GM23338 (cell line): Measurements from ENCODE around the gene PHF20. TPM values are rescaled to one million over a fixed set of nuclear protein-coding genes. Genes with fewer than 3 reads are reported as not detected.

Experiments
- ATAC-seq: fragments of 200-7000 bp; cut with Tn5 transposase; 3 replicates; pipeline ENCODE4 v1.9.1; 2020
- DNase-seq: peaks from one replicate; pipeline ENCODE4 v3.0.0-alpha.2; 2015; ENCODE audit warnings: low spot score
- H2AFZ ChIP-seq: fragments of 200-600 bp; sonication (generic); 2 replicates; pipeline ENCODE4 v1.8.0; 2016; ENCODE audit warnings: antibody characterized with exemption, mild to moderate bottlenecking, moderate library complexity
- H3F3A ChIP-seq: fragments of 200-600 bp; sonication (generic); replicated peaks from 2 replicates; pipeline ENCODE4 v1.8.0; 2017; ENCODE audit warnings: antibody characterized with exemption, mixed run types, low read depth
- H3K27ac ChIP-seq: fragments of 200-600 bp; sonication (generic); 2 replicates; pipeline ENCODE4 v1.6.1; 2016; ENCODE audit warnings: low read depth
- H3K27me3 ChIP-seq: fragments of 200-600 bp; sonication (generic); 2 replicates; pipeline ENCODE4 v1.8.0; 2016; ENCODE audit warnings: mild to moderate bottlenecking, mixed run types, moderate library complexity; ENCODE audit not compliant: insufficient read depth
- H3K36me3 ChIP-seq: fragments of 200-600 bp; sonication (generic); 2 replicates; pipeline ENCODE4 v1.8.0; 2016; ENCODE audit warnings: mild to moderate bottlenecking; ENCODE audit not compliant: insufficient read depth
- H3K4me1 ChIP-seq: fragments of 200-600 bp; sonication (generic); 2 replicates; pipeline ENCODE4 v1.8.0; 2016; ENCODE audit warnings: mild to moderate bottlenecking, moderate library complexity; ENCODE audit not compliant: insufficient read depth
- H3K4me2 ChIP-seq: fragments of 200-600 bp; sonication (generic); 2 replicates; pipeline ENCODE4 v1.7.1; 2017; ENCODE audit warnings: mixed run types
- H3K4me3 ChIP-seq: fragments of 200-600 bp; sonication (generic); 2 replicates; pipeline ENCODE4 v1.6.1; 2016; ENCODE audit warnings: mixed run types
- H3K79me2 ChIP-seq: fragments of 200-600 bp; sonication (generic); replicated peaks from 2 replicates; pipeline ENCODE4 v1.8.0; 2017; ENCODE audit warnings: mild to moderate bottlenecking; ENCODE audit not compliant: insufficient read depth
- H3K9me2 ChIP-seq: fragments of 200-600 bp; sonication (generic); 2 replicates; pipeline ENCODE4 v1.8.0; 2017; ENCODE audit not compliant: insufficient read depth
- H4K20me1 ChIP-seq: fragments of 200-600 bp; sonication (generic); replicated peaks from 2 replicates; pipeline ENCODE4 v1.8.0; 2017; ENCODE audit warnings: mild to moderate bottlenecking; ENCODE audit not compliant: insufficient read depth
- H3K27ac Mint-ChIP-seq: 2 replicates; pipeline ENCODE4 v1.8.0; 2020; ENCODE audit warnings: inconsistent platforms, mild to moderate bottlenecking, moderate library complexity, mixed read lengths
- H3K27me3 Mint-ChIP-seq: 3 replicates; pipeline ENCODE4 v1.8.0; 2022; ENCODE audit warnings: low read depth, mild to moderate bottlenecking, moderate library complexity, mixed read lengths, inconsistent platforms; ENCODE audit not compliant: insufficient read depth, poor library complexity
- H3K36me3 Mint-ChIP-seq: 3 replicates; pipeline ENCODE4 v1.8.0; 2021; ENCODE audit warnings: low read depth, mild to moderate bottlenecking, inconsistent platforms, moderate library complexity, mixed read lengths
- H3K4me1 Mint-ChIP-seq: 3 replicates; pipeline ENCODE4 v1.8.0; 2020; ENCODE audit warnings: mild to moderate bottlenecking, inconsistent platforms, mixed read lengths
- H3K4me3 Mint-ChIP-seq: 3 replicates; pipeline ENCODE4 v1.8.0; 2021; ENCODE audit warnings: moderate library complexity, mild to moderate bottlenecking, inconsistent platforms, mixed read lengths
- H3K9me3 Mint-ChIP-seq: 3 replicates; pipeline ENCODE4 v1.8.0; 2020; ENCODE audit warnings: moderate library complexity, mild to moderate bottlenecking, inconsistent platforms, mixed read lengths
- CREB1 ChIP-seq: fragments of 250-450 bp; sonication (Bioruptor Pico); IDR thresholded peaks from 2 replicates; pipeline ENCODE4 v1.5.0; 2020; ENCODE audit warnings: low read depth, mild to moderate bottlenecking, moderate library complexity
- ETS1 ChIP-seq: IDR thresholded peaks from 2 replicates; pipeline ENCODE4 v1.6.1; 2016; ENCODE audit warnings: antibody characterized with exemption
- EZH2 ChIP-seq: fragments of 200-600 bp; sonication (generic); IDR thresholded peaks from one replicate; pipeline ENCODE4 v1.8.0; 2017; ENCODE audit warnings: antibody characterized with exemption, mild to moderate bottlenecking, low read depth; ENCODE audit not compliant: unreplicated experiment
- EZH2phosphoT487 ChIP-seq: fragments of 200-600 bp; sonication (generic); IDR thresholded peaks from one replicate; pipeline ENCODE4 v1.8.1; 2018; ENCODE audit warnings: antibody characterized with exemption; ENCODE audit not compliant: unreplicated experiment
- JUNB ChIP-seq: IDR thresholded peaks from one replicate; pipeline ENCODE4 v1.6.1; 2016; ENCODE audit warnings: antibody characterized with exemption; ENCODE audit not compliant: unreplicated experiment
- POLR2AphosphoS5 ChIP-seq: IDR thresholded peaks from 2 replicates; pipeline ENCODE4 v1.6.1; 2016; ENCODE audit warnings: antibody characterized with exemption, low read depth
- STAT1 ChIP-seq: IDR thresholded peaks from one replicate; pipeline ENCODE4 v1.6.1; 2016; ENCODE audit warnings: antibody characterized with exemption; ENCODE audit not compliant: unreplicated experiment
- ZNF114 ChIP-seq: fragments of 250-450 bp; sonication (Bioruptor Pico); IDR thresholded peaks from 2 replicates; pipeline ENCODE4 v1.5.0; 2020; ENCODE audit warnings: mild to moderate bottlenecking, moderate library complexity
- polyA plus RNA-seq: library from polyadenylated mRNA; unstranded; fragments of >200 nt; fragmentation: Nextera tagmentation; extraction: Ambion mirVana; gene quantifications from 2 replicates; pipeline ENCODE4 v1.2.1, GENCODE V29; 2016
- total RNA-seq: library from RNA; depleted of rRNA; stranded (reverse); fragments of >200 nt; shearing (Covaris generic); gene quantifications from 2 replicates; pipeline ENCODE4 v1.2.3, GENCODE V29; 2014
- TF ChIP-seq, protein P1 (sequence below): IDR thresholded peaks from one replicate; pipeline ENCODE4 v1.6.1; 2018; ENCODE audit warnings: antibody characterized with exemption; ENCODE audit not compliant: unreplicated experiment

PHF20 gene
- total and polyA plus RNA-seq, 2 experiments from 2014 or later, result 71.8 to 103 TPM

GRCh38 chr20:35807877-35808276, 36.1 kb downstream of the PHF20 start:
- no peaks in the 10 kb centered on the region for H3K9me2 ChIP-seq
- Mint-ChIP-seq H3K9me3 (no peaks in the 10 kb centered on the region), H3K27me3 (no peaks in the 10 kb centered on the region), H3K4me3 (no peak overlapping the region), H3K36me3 (peaks cover 38% of the 10 kb centered on the region; the same call in 2 of the 3 replicates), H3K4me1 (peaks cover 2% of the 10 kb centered on the region; the same call in 1 of the 3 replicates), H3K27ac (no peak overlapping the region)
- peaks cover 4% of the 10 kb centered on the region; the same call in 1 of the 2 replicates for H3K36me3 ChIP-seq
- ATAC-seq (no peak), DNase-seq (no peak)
- no peaks in the 10 kb centered on the region for H3F3A ChIP-seq
- H3K4me2 ChIP-seq, result no peak overlapping the region
- peaks cover 20% of the 10 kb centered on the region; the same call in 1 of the 2 replicates for H4K20me1 ChIP-seq
- H3K79me2 ChIP-seq, result peaks cover 55% of the 10 kb centered on the region
- H3K27me3 ChIP-seq, result no peaks in the 10 kb centered on the region
- TF ChIP-seq, protein P1, sequence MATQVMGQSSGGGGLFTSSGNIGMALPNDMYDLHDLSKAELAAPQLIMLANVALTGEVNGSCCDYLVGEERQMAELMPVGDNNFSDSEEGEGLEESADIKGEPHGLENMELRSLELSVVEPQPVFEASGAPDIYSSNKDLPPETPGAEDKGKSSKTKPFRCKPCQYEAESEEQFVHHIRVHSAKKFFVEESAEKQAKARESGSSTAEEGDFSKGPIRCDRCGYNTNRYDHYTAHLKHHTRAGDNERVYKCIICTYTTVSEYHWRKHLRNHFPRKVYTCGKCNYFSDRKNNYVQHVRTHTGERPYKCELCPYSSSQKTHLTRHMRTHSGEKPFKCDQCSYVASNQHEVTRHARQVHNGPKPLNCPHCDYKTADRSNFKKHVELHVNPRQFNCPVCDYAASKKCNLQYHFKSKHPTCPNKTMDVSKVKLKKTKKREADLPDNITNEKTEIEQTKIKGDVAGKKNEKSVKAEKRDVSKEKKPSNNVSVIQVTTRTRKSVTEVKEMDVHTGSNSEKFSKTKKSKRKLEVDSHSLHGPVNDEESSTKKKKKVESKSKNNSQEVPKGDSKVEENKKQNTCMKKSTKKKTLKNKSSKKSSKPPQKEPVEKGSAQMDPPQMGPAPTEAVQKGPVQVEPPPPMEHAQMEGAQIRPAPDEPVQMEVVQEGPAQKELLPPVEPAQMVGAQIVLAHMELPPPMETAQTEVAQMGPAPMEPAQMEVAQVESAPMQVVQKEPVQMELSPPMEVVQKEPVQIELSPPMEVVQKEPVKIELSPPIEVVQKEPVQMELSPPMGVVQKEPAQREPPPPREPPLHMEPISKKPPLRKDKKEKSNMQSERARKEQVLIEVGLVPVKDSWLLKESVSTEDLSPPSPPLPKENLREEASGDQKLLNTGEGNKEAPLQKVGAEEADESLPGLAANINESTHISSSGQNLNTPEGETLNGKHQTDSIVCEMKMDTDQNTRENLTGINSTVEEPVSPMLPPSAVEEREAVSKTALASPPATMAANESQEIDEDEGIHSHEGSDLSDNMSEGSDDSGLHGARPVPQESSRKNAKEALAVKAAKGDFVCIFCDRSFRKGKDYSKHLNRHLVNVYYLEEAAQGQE, result no peak
- TF ChIP-seq STAT1 (no peak), EZH2phosphoT487 (no peak), ETS1 (no peak), JUNB (no peak)
- H3K4me1 ChIP-seq, result no peaks in the 10 kb centered on the region
- H3K4me3 ChIP-seq, result no peak overlapping the region
- no peak overlapping the region for H2AFZ ChIP-seq
- H3K27ac ChIP-seq, result no peak overlapping the region

DNA sequence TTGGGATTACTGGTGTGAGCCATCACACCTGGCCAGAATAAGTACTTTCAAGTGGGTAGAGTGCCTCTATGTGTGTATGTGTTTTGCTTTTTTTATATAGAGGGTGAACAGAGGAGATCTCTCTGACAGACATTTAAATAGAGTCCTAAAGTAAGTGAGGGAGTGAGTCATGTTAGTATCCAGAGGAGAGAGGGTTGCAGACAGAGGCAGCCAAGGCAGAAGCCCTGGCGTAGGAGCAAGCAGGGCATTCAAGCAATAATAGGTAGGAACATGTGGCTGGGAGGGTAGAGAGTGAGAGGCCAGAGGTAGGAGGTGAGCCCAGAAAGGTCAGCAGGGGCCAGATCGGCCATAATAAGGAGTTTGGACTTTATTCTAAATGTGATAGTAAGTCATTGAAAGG, 48.9 kb downstream of the PHF20 start:
- H3K79me2 ChIP-seq, result peaks cover 3% of the 10 kb centered on the region
- peaks cover 2% of the 10 kb centered on the region; the same call in 2 of the 3 replicates for H3K4me1 Mint-ChIP-seq
- H3K9me3 Mint-ChIP-seq, result no peaks in the 10 kb centered on the region
- H3K9me2 ChIP-seq, result no peaks in the 10 kb centered on the region
- H2AFZ ChIP-seq, result no peak overlapping the region
- peak overlapping the region; percentile 12 for H3K27ac Mint-ChIP-seq
- peaks cover 11% of the 10 kb centered on the region; the same call in 1 of the 2 replicates for H4K20me1 ChIP-seq
- H3K4me2 ChIP-seq, result no peak overlapping the region
- H3F3A ChIP-seq, result no peaks in the 10 kb centered on the region
- peaks cover 26% of the 10 kb centered on the region for H3K36me3 Mint-ChIP-seq
- no peaks in the 10 kb centered on the region for H3K4me1 ChIP-seq
- H3K36me3 ChIP-seq, result no peaks in the 10 kb centered on the region
- no peak overlapping the region for H3K27ac ChIP-seq
- H3K4me3 Mint-ChIP-seq, result no peak overlapping the region
- no peak overlapping the region for H3K4me3 ChIP-seq
- peaks cover 4% of the 10 kb centered on the region for H3K27me3 Mint-ChIP-seq
- no peaks in the 10 kb centered on the region for H3K27me3 ChIP-seq
- ATAC-seq (no peak), DNase-seq (no peak)
- TF ChIP-seq, protein P1, result no peak
- TF ChIP-seq ZNF114 (no peak), POLR2AphosphoS5 (no peak), CREB1 (CRISPR knock-in tag) (no peak), EZH2 (no peak), JUNB (no peak)
